Smooth muscle cell (in vitro differentiated cells): Measurements from ENCODE around the gene FAM98B. TPM values are rescaled to one million over a fixed set of nuclear protein-coding genes. Genes with fewer than 3 reads are reported as not detected.

Source experiments
- DNase-seq: peaks from one replicate; lab custom pipeline; 2025; ENCODE audit not compliant: unreplicated experiment; lab: John Stamatoyannopoulos, UW
- H2AFZ ChIP-seq: fragments of 200-600 bp; sonication (generic); 2 replicates; pipeline ENCODE4 v1.6.0; 2016; ENCODE audit warnings: antibody characterized with exemption, low read depth, mild to moderate bottlenecking
- H3F3A ChIP-seq: fragments of 200-600 bp; sonication (generic); 2 replicates; pipeline ENCODE4 v1.6.0; 2017; ENCODE audit warnings: antibody characterized with exemption, low read depth
- H3K27ac ChIP-seq: fragments of 200-600 bp; sonication (generic); 2 replicates; pipeline ENCODE4 v1.5.1; 2016; ENCODE audit warnings: low read depth, mild to moderate bottlenecking
- H3K27me3 ChIP-seq: fragments of 200-600 bp; sonication (generic); 2 replicates; pipeline ENCODE4 v1.6.1; 2016; ENCODE audit warnings: low read depth, mild to moderate bottlenecking
- H3K36me3 ChIP-seq: fragments of 200-600 bp; sonication (generic); 2 replicates; pipeline ENCODE4 v1.5.1; 2016; ENCODE audit warnings: low read depth
- H3K4me1 ChIP-seq: fragments of 200-600 bp; sonication (generic); 2 replicates; pipeline ENCODE4 v1.5.1; 2016; ENCODE audit warnings: low read depth
- H3K4me2 ChIP-seq: fragments of 200-600 bp; sonication (generic); 2 replicates; pipeline ENCODE4 v1.6.0; 2016; ENCODE audit warnings: mild to moderate bottlenecking
- H3K4me3 ChIP-seq: fragments of 200-600 bp; sonication (generic); 2 replicates; pipeline ENCODE4 v1.5.1; 2016; ENCODE audit warnings: mild to moderate bottlenecking
- H3K79me2 ChIP-seq: fragments of 200-600 bp; sonication (generic); 2 replicates; pipeline ENCODE4 v1.6.0; 2016; ENCODE audit warnings: low read depth, mild to moderate bottlenecking
- H3K9ac ChIP-seq: fragments of 200-600 bp; sonication (generic); 2 replicates; pipeline ENCODE4 v1.6.0; 2016; ENCODE audit warnings: low read depth
- H3K9me3 ChIP-seq: fragments of 200-600 bp; sonication (generic); replicated peaks from 2 replicates; pipeline ENCODE4 v1.5.1; 2016; ENCODE audit warnings: low read depth
- H4K20me1 ChIP-seq: fragments of 200-600 bp; sonication (generic); 2 replicates; pipeline ENCODE4 v1.6.0; 2016; ENCODE audit warnings: low read depth
- WGBS: methylation state at CpG from one replicate; pipeline ENCODE4 v1.1.7; 2016; ENCODE audit warnings: low lambda C conversion rate; 5-methylcytosine and 5-hydroxymethylcytosine counted together
- polyA plus RNA-seq: library from polyadenylated mRNA; unstranded; fragments of >200 nt; fragmentation: Nextera tagmentation; extraction: Ambion mirVana; gene quantifications from 2 replicates; pipeline ENCODE4 v1.2.1, GENCODE V29; 2016
- total RNA-seq: library from RNA; depleted of rRNA; stranded (reverse); fragments of >200 nt; gene quantifications from 2 replicates; pipeline ENCODE4 v1.2.3, GENCODE V29; 2014
- TF ChIP-seq, protein P1 (sequence below): fragments of 200-600 bp; sonication (generic); IDR thresholded peaks from 2 replicates; pipeline ENCODE4 v1.5.1; 2017; ENCODE audit warnings: borderline replicate concordance, mild to moderate bottlenecking, antibody characterized with exemption; ENCODE audit not compliant: insufficient read depth, poor library complexity, severe bottlenecking

Gene FAM98B
- total RNA-seq, result 5.1 and 6.5 TPM in 2 replicates
- 1.4 and 2.6 TPM in 2 replicates for polyA plus RNA-seq

DNA sequence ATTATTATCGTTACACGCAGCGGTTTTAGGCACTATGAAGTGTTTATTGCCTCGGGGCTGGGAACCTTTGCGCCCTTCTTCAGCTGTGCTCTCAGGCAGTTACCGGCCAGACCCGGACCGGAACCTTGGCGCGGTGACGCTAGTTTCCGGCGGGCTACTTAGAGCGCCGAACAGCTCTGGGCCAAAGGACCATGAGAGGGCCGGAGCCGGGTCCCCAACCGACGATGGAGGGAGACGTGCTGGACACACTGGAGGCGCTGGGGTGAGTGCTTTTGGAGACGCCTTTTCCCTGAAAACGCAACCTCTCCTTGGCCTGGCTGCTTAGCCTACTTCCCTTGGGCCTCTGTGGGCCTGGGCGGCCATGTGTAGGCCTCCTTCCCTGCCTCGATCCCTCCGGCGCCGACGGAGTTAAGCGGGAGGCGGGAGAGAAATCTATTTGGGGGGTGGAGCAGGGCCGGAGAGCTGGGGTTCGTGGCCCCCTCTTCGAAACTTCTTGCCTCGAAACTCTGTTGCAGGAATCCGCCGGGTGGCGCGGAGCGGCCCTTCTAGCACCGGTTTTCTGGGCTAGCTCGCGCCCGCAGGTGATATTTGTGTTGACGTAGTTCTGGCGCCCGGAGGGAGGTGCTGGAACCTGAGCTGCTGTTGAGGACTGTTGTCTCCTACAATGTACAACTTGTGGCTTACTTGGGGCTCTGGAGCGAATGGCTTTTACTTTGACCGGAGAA is at the start of gene FAM98B:
Gene FAM98B, plus strand, starts transcription at position 157 of the 725 bp plus-strand sequence. Its CDS starts 35 bp downstream, at position 192.
- DNase-seq, result peak; percentile 74
- peak within 1 kb of the TSS; percentile 97 for H2AFZ ChIP-seq
- H3K4me1 ChIP-seq, result peaks cover 8% of the 10 kb centered on the region
- H3K36me3 ChIP-seq, result no peaks in the 10 kb centered on the region
- TF ChIP-seq, protein P1, sequence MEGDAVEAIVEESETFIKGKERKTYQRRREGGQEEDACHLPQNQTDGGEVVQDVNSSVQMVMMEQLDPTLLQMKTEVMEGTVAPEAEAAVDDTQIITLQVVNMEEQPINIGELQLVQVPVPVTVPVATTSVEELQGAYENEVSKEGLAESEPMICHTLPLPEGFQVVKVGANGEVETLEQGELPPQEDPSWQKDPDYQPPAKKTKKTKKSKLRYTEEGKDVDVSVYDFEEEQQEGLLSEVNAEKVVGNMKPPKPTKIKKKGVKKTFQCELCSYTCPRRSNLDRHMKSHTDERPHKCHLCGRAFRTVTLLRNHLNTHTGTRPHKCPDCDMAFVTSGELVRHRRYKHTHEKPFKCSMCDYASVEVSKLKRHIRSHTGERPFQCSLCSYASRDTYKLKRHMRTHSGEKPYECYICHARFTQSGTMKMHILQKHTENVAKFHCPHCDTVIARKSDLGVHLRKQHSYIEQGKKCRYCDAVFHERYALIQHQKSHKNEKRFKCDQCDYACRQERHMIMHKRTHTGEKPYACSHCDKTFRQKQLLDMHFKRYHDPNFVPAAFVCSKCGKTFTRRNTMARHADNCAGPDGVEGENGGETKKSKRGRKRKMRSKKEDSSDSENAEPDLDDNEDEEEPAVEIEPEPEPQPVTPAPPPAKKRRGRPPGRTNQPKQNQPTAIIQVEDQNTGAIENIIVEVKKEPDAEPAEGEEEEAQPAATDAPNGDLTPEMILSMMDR, result no peak
- H3K9me3 ChIP-seq, result no peaks in the 10 kb centered on the region
- peaks cover 4% of the 10 kb centered on the region for H3F3A ChIP-seq
- H3K79me2 ChIP-seq, result peaks cover 35% of the 10 kb centered on the region
- under 1% methylated on average over 49 of the region's 49 CpGs for WGBS
- H3K4me3 ChIP-seq, result peak within 1 kb of the TSS; percentile 84
- H3K27ac ChIP-seq, result peak within 1 kb of the TSS; percentile 78
- peaks cover 12% of the 10 kb centered on the region for H3K27me3 ChIP-seq
- H4K20me1 ChIP-seq, result peaks cover 24% of the 10 kb centered on the region
- peak within 1 kb of the TSS; percentile 83 for H3K4me2 ChIP-seq
- H3K9ac ChIP-seq, result peak within 1 kb of the TSS; percentile 88

DNA sequence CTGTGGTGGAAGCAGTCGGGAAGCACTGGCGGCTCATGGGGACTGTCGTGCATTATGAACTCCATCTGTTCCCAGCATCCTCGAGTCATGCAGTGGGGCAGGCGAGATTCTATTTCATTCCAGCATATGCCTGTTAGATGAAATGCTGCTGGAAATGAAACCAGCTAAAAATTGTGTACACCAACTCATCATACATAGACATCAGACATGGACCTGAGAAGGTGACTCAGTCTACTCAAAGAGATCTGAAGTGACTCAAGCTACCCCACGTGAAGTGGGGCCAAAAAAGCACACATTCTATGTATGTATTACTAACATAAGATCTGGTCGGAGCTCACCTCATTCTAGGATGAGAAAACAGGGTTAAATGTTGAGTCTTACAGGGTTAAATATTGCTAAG is 47.5 kb upstream of the FAM98B start:
- H3K79me2 ChIP-seq, result no peaks in the 10 kb centered on the region
- H3K9ac ChIP-seq, result no peak overlapping the region
- no peaks in the 10 kb centered on the region for H3F3A ChIP-seq
- no peak for DNase-seq
- H3K4me2 ChIP-seq, result no peak overlapping the region
- no peaks in the 10 kb centered on the region for H3K36me3 ChIP-seq
- H2AFZ ChIP-seq, result no peak overlapping the region
- H4K20me1 ChIP-seq, result no peaks in the 10 kb centered on the region
- no peaks in the 10 kb centered on the region for H3K9me3 ChIP-seq
- no peaks in the 10 kb centered on the region for H3K4me1 ChIP-seq
- 86% methylated on average over 7 of the region's 7 CpGs for WGBS
- TF ChIP-seq, protein P1, result no peak
- no peak overlapping the region for H3K4me3 ChIP-seq
- no peak overlapping the region for H3K27ac ChIP-seq
- no peaks in the 10 kb centered on the region for H3K27me3 ChIP-seq

GRCh38 chr15:38408576-38408975 is 45.4 kb upstream of the FAM98B start:
- H3K27me3 ChIP-seq, result no peaks in the 10 kb centered on the region
- H3K9me3 ChIP-seq, result no peaks in the 10 kb centered on the region
- no peaks in the 10 kb centered on the region for H4K20me1 ChIP-seq
- H3K79me2 ChIP-seq, result no peaks in the 10 kb centered on the region
- no peak for DNase-seq
- no peaks in the 10 kb centered on the region for H3K36me3 ChIP-seq
- no peak overlapping the region for H2AFZ ChIP-seq
- no peak overlapping the region for H3K4me3 ChIP-seq
- 88% methylated on average over 4 of the region's 4 CpGs for whole genome bisulfite sequencing
- H3K4me1 ChIP-seq, result no peaks in the 10 kb centered on the region
- no peak overlapping the region for H3K9ac ChIP-seq
- H3K4me2 ChIP-seq, result no peak overlapping the region
- no peaks in the 10 kb centered on the region for H3F3A ChIP-seq
- H3K27ac ChIP-seq, result no peak overlapping the region
- TF ChIP-seq, protein P1, result no peak

- H3K79me2 ChIP-seq, result no peaks in the 10 kb centered on the region
- H3K4me3 ChIP-seq, result no peak overlapping the region
- H4K20me1 ChIP-seq, result no peaks in the 10 kb centered on the region
- H3K4me2 ChIP-seq, result no peak overlapping the region
- no peak overlapping the region for H3K27ac ChIP-seq
- no peaks in the 10 kb centered on the region for H3K9me3 ChIP-seq
- WGBS, result 73% methylated on average over 3 of the region's 3 CpGs
- H3K27me3 ChIP-seq, result peaks cover 9% of the 10 kb centered on the region
- H2AFZ ChIP-seq, result no peak overlapping the region
- H3K9ac ChIP-seq, result no peak overlapping the region
- TF ChIP-seq, protein P1, result no peak
- H3K4me1 ChIP-seq, result no peaks in the 10 kb centered on the region
- no peaks in the 10 kb centered on the region for H3F3A ChIP-seq
- no peak for DNase-seq
- no peaks in the 10 kb centered on the region for H3K36me3 ChIP-seq
Measured at GRCh38 chr15:38411902-38412301, 42.0 kb upstream of the FAM98B start.
